OCI-M2 (cell line): ENCODE results near the gene CLASP1.
"Not testable (repeated sequence)": the region's sequence is repeated elsewhere in the genome, so short reads cannot be mapped to it uniquely, and the experiment has no call there.

ENCODE experiments used
- DNase-seq: peaks from one replicate; lab custom pipeline; 2025; ENCODE audit not compliant: unreplicated experiment; lab: John Stamatoyannopoulos, UW

CLASP1 gene

DNA sequence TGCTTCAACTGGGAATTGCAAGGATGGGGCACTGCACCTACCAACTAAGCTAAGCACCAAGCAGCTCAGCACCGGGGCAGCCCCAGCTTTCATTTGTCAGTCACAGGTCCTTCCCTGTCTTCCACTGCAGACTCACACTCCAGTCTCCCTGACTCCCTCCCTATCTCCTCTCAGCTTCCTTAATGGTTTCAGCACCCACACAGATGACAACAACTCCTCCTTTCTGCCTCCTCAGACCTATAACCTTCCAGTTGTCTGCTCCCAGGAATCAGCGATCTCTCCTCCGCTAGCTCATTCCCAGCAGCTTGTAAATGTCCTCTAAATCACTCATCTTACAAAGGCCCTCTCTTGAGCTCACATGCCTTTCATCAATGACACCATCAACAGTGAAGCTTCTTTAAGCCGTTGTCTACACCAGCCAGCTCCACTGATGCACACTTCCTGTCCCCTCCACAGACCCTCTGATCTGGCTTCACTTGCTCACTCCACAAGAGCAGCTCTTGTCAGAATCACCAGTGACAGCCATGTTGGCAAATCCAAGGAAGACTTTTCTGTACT, 32.1 kb downstream of the CLASP1 start:
- DNase-seq: no peak

- no peak for DNase-seq
Measured at GRCh38 chr2:121613774-121614173, 35.5 kb downstream of the CLASP1 start.

DNA sequence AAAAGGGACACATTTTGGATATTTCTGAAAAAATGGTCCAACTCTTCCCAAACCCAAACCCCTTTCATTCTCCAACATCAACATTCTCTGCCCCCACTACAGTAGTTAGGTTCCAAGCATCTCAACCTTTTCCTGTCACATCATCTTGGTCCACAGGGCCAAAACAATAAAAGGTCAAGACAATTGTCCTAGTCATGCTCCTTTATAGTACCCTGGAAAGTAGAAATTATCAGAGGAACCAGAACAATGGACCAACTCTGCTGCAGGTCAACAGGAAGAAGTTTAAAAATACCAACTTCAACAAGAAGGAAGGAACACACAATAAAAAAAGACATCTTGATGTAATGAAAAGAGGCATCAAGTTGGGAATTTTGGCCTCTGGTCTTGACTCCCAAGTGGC, 36.1 kb downstream of the CLASP1 start:
- no peak for DNase-seq

- no peak for DNase-seq
Measured at GRCh38 chr2:121611730-121612705, 37.2 kb downstream of the CLASP1 start.

DNA sequence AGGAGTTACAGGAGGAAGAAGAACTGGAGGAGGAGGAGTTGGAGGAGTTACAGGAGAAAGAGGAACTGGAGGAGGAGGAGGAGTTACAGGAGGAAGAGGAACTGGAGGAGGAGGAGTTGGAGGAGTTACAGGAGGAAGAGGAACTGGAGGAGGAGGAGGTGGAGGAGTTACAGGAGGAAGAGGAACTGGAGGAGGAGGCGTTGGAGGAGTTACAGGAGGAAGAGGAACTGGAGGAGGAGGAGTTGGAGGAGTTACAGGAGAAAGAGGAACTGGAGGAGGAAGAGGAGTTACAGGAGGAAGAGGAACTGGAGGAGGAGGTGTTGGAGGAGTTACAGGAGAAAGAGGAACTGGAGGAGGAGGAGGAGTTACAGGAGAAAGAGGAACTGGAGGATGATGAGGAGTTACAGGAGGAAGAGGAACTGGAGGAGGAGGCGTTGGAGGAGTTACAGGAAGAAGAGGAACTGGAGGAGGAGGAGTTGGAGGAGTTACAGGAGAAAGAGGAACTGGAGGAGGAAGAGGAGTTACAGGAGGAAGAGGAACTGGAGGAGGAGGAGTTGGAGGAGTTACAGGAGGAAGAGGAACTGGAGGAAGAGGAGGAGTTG, 38.1 kb downstream of the CLASP1 start:
- not testable (repeated sequence) for DNase-seq

DNA sequence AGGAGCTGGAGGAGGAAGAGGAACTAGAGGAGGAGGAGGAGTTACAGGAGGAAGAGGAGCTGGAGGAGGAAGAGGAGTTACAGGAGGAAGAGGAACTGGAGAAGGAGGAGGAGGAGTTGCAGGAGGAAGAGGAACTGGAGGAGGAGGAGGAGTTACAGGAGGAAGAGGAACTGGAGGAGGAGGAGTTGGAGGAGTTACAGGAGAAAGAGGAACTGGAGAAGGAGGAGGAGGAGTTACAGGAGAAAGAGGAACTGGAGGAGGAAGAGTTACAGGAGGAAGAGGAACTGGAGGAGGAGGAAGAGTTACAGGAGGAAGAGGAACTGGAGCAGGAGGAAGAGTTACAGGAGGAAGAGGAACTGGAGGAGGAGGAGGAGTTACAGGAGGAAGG, 38.8 kb downstream of the CLASP1 start:
- not testable (repeated sequence) for DNase-seq

DNA sequence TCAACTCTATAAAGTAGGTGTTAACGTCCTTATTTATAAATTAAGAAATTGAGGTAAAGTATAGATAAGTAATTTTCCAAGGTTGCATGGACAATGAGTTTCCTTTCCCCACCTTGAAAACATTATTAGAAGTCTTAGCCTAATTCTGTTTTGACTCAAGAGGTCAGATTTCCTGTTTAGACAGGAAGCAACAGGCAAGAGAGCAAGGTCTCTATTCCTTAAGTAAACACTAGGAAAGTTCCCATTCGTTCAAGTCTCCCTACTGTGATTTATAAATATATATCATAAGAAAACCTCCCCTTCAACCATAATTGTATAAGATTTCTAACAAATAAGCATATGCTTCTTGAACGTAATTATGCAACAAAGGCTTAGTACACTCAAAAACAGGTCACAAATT, 40.3 kb downstream of the CLASP1 start:
- no peak for DNase-seq

DNA sequence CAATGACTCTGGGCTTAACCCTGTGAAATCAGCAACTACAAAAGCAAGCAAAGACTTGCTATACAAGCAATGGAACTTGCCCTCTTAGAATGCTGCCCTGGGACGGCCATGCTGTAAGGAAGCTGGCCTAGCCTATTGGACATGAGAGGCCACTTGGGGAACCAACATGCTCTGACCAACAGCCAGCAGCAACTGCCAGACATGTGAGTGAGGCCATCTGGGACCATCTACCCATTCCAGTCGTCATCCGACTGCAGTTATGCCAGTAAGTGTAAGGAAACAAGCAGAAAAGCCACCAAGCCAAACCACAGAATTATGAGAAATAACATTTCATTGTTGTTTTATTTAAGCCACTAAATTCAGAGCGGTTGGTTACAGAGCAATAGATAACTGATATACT, 40.9 kb downstream of the CLASP1 start:
- DNase-seq: no peak

- DNase-seq: no peak
Measured at GRCh38 chr2:121605820-121606733, 43.2 kb downstream of the CLASP1 start.

DNA sequence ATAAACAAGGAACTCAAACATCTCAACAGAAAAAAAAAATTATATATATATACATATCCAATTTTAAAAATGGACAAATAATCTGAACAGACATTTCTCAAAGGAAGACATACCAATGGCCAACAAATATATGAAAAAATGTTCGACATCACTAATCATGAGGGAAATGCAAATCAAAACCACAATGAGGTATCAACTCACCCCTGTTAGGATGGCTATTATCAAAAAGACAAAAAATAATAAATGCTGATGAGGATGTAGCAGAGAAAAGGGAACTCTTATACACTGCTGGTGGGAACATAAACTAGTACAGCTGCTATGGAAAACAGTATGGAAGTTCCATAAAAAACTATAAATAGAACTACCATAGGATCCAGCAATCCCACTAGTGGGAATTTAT, 46.1 kb downstream of the CLASP1 start:
- DNase-seq: no peak

DNA sequence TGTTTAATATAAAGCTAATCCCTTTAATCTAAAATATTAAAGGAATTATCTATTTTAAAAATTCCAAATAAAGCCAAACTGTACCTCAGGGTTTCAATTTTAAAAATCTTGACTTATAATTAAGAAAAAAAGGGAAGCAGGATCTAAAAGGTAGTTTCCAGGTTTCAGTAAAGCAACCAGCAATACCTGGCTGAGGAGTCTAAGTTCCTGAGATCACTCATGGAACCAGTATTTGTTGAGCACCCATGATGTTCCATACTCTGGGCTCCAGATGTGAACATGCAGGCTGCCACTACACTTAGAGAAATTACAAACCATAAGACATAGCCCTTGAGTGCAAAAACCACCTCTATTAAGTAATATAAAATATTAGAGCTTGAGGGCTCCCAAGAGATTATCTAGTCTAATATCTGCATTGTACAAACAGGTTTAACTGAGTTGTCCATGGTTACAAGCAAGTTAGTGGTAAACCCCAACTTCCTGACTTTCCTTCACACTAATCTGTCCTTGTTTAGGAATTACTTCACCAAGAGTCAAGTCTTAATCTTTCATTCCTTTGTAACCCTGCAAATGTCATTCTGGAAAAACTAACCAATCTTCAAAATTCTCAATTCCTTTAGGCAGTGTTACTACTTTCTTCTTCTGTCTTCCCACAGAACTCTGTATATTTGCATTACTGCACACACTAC, 49.2 kb downstream of the CLASP1 start:
- no peak for DNase-seq

DNA sequence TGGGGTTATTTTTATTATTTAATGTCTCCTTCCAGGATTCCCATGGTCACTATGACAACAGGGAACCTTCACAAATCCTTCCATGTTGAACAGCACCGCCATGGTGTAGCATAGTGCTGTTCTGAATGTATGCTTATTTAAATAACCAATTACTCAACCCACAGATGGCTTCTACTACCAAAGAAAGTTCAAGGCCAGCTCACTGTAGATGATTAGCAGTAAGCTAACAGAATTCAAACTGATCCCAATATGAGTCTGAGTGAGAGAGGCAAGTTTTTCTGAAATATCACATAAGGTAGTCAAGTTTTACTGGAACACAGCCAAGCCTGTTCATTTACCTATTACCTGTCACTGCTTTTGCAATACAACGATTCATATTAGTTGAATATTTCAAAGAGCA, 51.2 kb downstream of the CLASP1 start:
- DNase-seq: no peak

- peak; percentile 65 for DNase-seq
Measured at GRCh38 chr2:121596221-121597080, 52.8 kb downstream of the CLASP1 start.

DNA sequence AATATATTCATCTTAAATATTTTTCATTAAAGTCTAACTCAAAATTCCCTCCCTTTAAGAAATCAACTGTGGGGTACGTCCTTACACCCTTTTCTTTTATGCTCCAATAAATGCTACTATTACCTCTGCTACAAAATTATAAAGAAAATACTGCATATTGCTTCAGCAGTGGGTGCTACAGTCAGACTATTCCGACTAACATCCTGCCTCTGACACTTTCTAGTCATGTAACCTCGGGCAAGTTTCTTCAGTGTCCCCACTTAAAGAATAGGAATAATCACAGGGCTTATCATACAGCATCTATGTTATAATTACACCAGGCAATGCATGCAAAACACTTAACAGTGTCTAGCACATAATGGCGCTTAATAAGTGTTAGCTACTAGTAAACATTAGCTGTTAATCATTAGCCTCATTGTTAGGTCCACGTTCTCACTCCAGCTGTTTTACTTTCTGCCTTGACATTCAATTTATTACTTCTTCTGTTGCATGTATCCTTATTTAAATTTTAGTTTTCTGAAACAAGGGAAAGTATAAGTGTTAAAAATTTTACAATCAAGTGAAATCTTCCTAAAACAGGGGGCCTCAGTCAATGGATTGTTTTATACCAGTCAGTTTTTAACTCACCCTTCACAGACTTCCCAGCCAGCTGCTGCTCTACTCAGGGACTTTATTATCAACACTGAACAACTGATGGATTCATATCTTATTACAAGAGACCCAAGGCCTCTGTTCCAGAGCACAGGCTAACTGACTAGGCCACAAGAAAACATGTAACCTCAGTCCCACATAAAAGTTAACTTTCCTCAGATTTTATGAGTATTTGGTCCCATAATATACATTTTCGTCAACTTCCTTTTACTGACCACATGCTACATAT, 54.0 kb downstream of the CLASP1 start:
- DNase-seq: no peak

DNA sequence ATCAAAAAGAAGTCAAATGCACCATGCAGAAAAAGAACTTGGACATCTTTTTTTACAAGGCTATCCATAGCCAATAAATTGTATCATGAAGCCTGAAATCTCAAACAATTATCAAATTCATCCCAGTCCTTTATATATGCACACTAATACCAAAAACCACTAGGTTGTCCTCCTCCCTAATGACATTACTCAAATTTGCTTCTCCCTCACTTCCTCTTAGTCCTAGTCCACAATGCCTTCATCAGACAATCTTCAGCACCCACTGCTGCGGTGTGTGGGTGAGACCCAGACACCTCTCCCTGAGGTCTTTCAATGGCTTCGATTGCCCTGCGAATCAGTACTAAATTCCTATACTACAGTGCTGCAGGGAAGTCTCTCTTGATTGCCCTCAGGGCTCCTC, 58.1 kb downstream of the CLASP1 start:
- DNase-seq: no peak

DNA sequence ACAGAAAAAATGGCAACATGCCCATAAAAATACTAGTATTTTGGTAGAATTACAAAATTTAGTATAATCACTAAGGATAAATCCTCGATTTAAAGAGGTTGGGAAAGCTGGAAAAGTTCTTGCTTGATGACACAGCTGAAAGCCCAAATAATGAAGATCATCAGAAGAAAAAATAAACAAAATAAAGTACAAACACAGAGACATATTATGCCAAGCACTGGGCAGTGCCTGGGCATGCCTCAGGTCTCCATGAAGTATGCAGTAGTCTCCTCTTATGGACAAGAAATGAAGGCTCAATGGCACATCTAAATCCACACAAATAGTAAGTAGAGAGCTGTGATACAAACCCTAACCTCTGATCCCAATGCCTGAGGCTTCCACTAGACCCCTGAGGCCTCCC, 60.9 kb downstream of the CLASP1 start:
- DNase-seq: no peak

DNA sequence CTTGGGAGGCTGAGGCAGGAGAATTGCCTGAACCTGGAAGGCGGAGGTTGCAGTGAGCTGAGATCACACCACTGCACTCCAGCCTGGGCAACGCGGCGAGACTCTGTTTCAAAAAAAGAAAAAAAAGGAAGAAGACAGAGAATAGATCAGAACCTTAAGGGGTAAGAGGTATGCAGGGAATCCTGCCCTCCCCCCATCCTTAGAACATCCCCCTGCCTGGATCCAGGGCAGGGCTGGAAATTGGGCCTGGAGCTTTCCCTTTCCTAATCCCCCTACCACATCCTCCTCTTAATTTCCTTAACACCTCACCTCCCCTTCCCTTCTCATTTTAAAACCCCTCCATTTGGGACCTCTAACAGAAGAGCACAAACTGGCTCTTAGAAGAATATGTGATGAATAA, 62.1 kb downstream of the CLASP1 start:
- no peak for DNase-seq

DNA sequence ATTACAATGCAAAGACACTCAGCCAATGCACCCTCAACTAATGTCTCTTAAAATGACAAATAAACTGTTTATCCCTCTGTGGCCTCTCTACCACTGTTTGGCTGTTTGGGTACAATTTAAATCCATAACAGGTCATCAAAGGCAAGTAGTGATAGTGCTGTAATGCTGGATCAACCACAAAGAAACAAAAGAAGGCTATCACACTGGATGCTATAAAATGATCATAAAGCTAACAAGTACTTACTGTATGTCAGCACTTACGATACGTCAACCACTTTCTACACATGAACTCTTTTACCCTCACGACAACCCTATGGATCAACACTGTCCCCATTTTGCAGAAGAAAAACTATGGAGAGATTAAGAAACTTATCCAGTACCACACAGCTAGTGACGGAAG, 64.5 kb downstream of the CLASP1 start:
- no peak for DNase-seq

DNA sequence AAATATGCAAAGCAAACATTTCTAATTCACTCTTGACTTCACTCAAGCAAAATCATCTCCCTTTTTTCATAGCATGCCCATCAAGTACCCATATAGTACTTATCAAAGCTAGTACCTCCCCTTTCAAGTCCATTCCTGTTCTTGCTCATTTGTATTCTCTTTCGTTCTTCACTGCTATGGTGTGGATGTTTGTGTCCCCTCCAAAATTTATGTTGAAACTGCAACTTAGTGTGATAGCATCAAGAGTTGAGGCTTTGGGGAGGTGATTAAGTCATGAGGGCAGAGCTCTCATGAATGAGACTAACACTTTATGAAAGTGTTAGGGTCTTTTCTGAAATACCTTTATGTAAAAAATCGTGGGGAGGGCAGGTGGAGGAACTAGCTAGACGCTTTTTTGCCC, 65.7 kb downstream of the CLASP1 start:
- DNase-seq: no peak
